H9 (cell line): ENCODE data around the gene ANAPC2. TPM values are rescaled to one million over a fixed set of nuclear protein-coding genes. Genes with fewer than 3 reads are reported as not detected.

ENCODE experiments used
- DNase-seq: peaks from one replicate; pipeline ENCODE4 v3.0.0-alpha.2; 2017
- H2AFZ ChIP-seq: one replicate; pipeline ENCODE4 v1.6.1; 2013; ENCODE audit warnings: mild to moderate bottlenecking, low read length, control low read depth, moderate library complexity
- H2AK5ac ChIP-seq: 2 replicates; pipeline ENCODE4 v1.6.1; 2013; ENCODE audit warnings: low read length, control low read depth, mixed read lengths; ENCODE audit not compliant: insufficient read length
- H2BK120ac ChIP-seq: one replicate; pipeline ENCODE4 v1.6.1; 2013; ENCODE audit warnings: low read depth, mild to moderate bottlenecking, low read length, control low read depth, inconsistent platforms; ENCODE audit not compliant: poor library complexity, severe bottlenecking
- H2BK12ac ChIP-seq: 2 replicates; pipeline ENCODE4 v1.6.1; 2013; ENCODE audit warnings: low read length, control low read depth, mixed read lengths, low read depth; ENCODE audit not compliant: insufficient read length
- H2BK15ac ChIP-seq: 2 replicates; pipeline ENCODE4 v1.6.1; 2013; ENCODE audit warnings: low read depth, low read length, control low read depth
- H2BK20ac ChIP-seq: one replicate; pipeline ENCODE4 v1.6.1; 2013; ENCODE audit warnings: low read depth, mild to moderate bottlenecking, low read length, control low read depth, inconsistent platforms; ENCODE audit not compliant: poor library complexity, severe bottlenecking
- H2BK5ac ChIP-seq: 2 replicates; pipeline ENCODE4 v1.6.1; 2013; ENCODE audit warnings: low read length, control low read depth, mixed read lengths; ENCODE audit not compliant: insufficient read length
- H3K14ac ChIP-seq: 2 replicates; pipeline ENCODE4 v1.6.1; 2013; ENCODE audit warnings: low read length, control low read depth; ENCODE audit not compliant: insufficient read depth
- H3K18ac ChIP-seq: 2 replicates; pipeline ENCODE4 v1.6.1; 2013; ENCODE audit warnings: low read depth, mild to moderate bottlenecking, mixed read lengths, low read length, control low read depth; ENCODE audit not compliant: insufficient read length
- H3K23ac ChIP-seq: 2 replicates; pipeline ENCODE4 v1.6.1; 2013; ENCODE audit warnings: low read length, control low read depth, mixed read lengths, low read depth; ENCODE audit not compliant: insufficient read length
- H3K23me2 ChIP-seq: 2 replicates; pipeline ENCODE4 v1.6.1; 2013; ENCODE audit warnings: low read depth, mild to moderate bottlenecking, mixed read lengths, low read length, control low read depth; ENCODE audit not compliant: insufficient read length, poor library complexity, severe bottlenecking
- H3K27ac ChIP-seq: 2 replicates; pipeline ENCODE4 v1.5.1; 2013; ENCODE audit warnings: low read length, control low read depth, mixed read lengths, low read depth; ENCODE audit not compliant: insufficient read length
- H3K27me3 ChIP-seq: 2 replicates; pipeline ENCODE4 v1.6.1; 2013; ENCODE audit warnings: low read length, control low read depth, inconsistent platforms; ENCODE audit not compliant: insufficient read depth
- H3K4ac ChIP-seq: 2 replicates; pipeline ENCODE4 v1.6.1; 2013; ENCODE audit warnings: low read depth, mild to moderate bottlenecking, control low read depth, inconsistent platforms, low read length, moderate library complexity
- H3K4me1 ChIP-seq: 2 replicates; pipeline ENCODE4 v1.6.1; 2013; ENCODE audit warnings: low read length, control low read depth, inconsistent platforms; ENCODE audit not compliant: insufficient read depth
- H3K4me2 ChIP-seq: 2 replicates; pipeline ENCODE4 v1.6.1; 2013; ENCODE audit warnings: low read length, control low read depth, mixed read lengths; ENCODE audit not compliant: insufficient read length, insufficient read depth
- H3K56ac ChIP-seq: 2 replicates; pipeline ENCODE4 v1.6.1; 2013; ENCODE audit warnings: low read depth, mild to moderate bottlenecking, mixed read lengths, low read length, control low read depth; ENCODE audit not compliant: insufficient read length
- H3K79me1 ChIP-seq: 2 replicates; pipeline ENCODE4 v1.6.1; 2013; ENCODE audit warnings: low read depth, mild to moderate bottlenecking, moderate library complexity, low read length, control low read depth, inconsistent platforms; ENCODE audit not compliant: insufficient read depth, poor library complexity, severe bottlenecking
- H3K79me2 ChIP-seq: 2 replicates; pipeline ENCODE4 v1.6.1; 2013; ENCODE audit warnings: low read length, control low read depth, inconsistent platforms; ENCODE audit not compliant: insufficient read depth
- H3K9ac ChIP-seq: 2 replicates; pipeline ENCODE4 v1.6.1; 2013; ENCODE audit warnings: low read length, control low read depth, mixed read lengths; ENCODE audit not compliant: insufficient read length; ENCODE audit errors: extremely low read depth
- H3K9me3 ChIP-seq: one replicate; pipeline ENCODE4 v1.6.1; 2013; ENCODE audit warnings: low read depth, low read length, inconsistent platforms; ENCODE audit not compliant: control insufficient read depth
- H3T11ph ChIP-seq: one replicate; pipeline ENCODE4 v1.6.1; 2013; ENCODE audit warnings: mild to moderate bottlenecking, low read length, control low read depth, inconsistent platforms
- H4K20me1 ChIP-seq: one replicate; pipeline ENCODE4 v1.6.1; 2013; ENCODE audit not compliant: control insufficient read depth, insufficient read length, insufficient read depth
- H4K5ac ChIP-seq: 2 replicates; pipeline ENCODE4 v1.6.1; 2013; ENCODE audit warnings: low read depth, mild to moderate bottlenecking, mixed read lengths, low read length, control low read depth; ENCODE audit not compliant: insufficient read length
- H4K8ac ChIP-seq: replicated peaks from 2 replicates; pipeline ENCODE4 v1.6.1; 2013; ENCODE audit warnings: low read length, control low read depth, mixed read lengths, low read depth; ENCODE audit not compliant: insufficient read length
- H4K91ac ChIP-seq: 2 replicates; pipeline ENCODE4 v1.6.1; 2013; ENCODE audit warnings: low read depth, mild to moderate bottlenecking, moderate library complexity, mixed read lengths, low read length, control low read depth; ENCODE audit not compliant: insufficient read length
- H3K27ac Mint-ChIP-seq, 3 experiments: 2 replicates in 2 of 3; 3 replicates in 1 of 3; pipeline ENCODE4 v1.8.0; 2020 to 2021; ENCODE audit warnings: mixed read lengths in 3 of 3, mild to moderate bottlenecking in 1 of 3, moderate library complexity in 1 of 3
- H3K27me3 Mint-ChIP-seq: 2 replicates; pipeline ENCODE4 v1.8.0; 2021; ENCODE audit warnings: low read depth, mild to moderate bottlenecking, moderate library complexity, mixed read lengths
- H3K36me3 Mint-ChIP-seq, 3 experiments: 2 replicates in 2 of 3; 3 replicates in 1 of 3; pipeline ENCODE4 v1.8.0; 2020 to 2021; ENCODE audit warnings: low read depth in 3 of 3, mixed read lengths in 3 of 3; ENCODE audit not compliant: insufficient read depth in 1 of 3
- H3K4me1 Mint-ChIP-seq, 2 experiments: 2 replicates each; pipeline ENCODE4 v1.8.0; 2020; ENCODE audit warnings: mixed read lengths in 2 of 2
- H3K4me3 Mint-ChIP-seq, 2 experiments: 2 replicates in 1 of 2; 3 replicates in 1 of 2; pipeline ENCODE4 v1.8.0; 2020 to 2021; ENCODE audit warnings: mild to moderate bottlenecking in 2 of 2, mixed read lengths in 2 of 2, moderate library complexity in 1 of 2
- H3K9me3 Mint-ChIP-seq, 2 experiments: 2 replicates in 1 of 2; 3 replicates in 1 of 2; pipeline ENCODE4 v1.8.0; 2020; ENCODE audit warnings: mild to moderate bottlenecking in 2 of 2, mixed read lengths in 2 of 2, moderate library complexity in 1 of 2
- CTCF ChIP-seq: fragments of 200-600 bp; sonication (generic); conservative IDR thresholded peaks from 3 replicates; pipeline ENCODE4 v1.8.0; 2021; ENCODE audit warnings: antibody characterized with exemption, mild to moderate bottlenecking
- WGBS: extraction: QIAGEN DNeasy Blood & Tissue Kit; methylation state at CpG from one replicate; pipeline ENCODE4 v1.1.7; 2013; ENCODE audit warnings: missing lambda C conversion rate, low lambda C conversion rate, mixed read lengths; ENCODE audit not compliant: insufficient read length; ENCODE audit errors: extremely low coverage; 5-methylcytosine and 5-hydroxymethylcytosine counted together
- total RNA-seq: library from RNA; stranded (reverse); gene quantifications from 2 replicates; pipeline ENCODE4 v1.2.1, GENCODE V29; 2021

The ANAPC2 gene
- total RNA-seq, 1 experiment from 2014 or later = 54.8 TPM

GRCh38 chr9:137178939-137179630, 9.3 kb downstream of the ANAPC2 start:
- Histone ChIP-seq H3K4ac (no peak overlapping the region), H2AFZ (no peak overlapping the region), H2BK5ac (no peak overlapping the region), H2BK120ac (no peak overlapping the region), H2BK12ac (no peak overlapping the region), H3K9me3 (no peaks in the 10 kb centered on the region), H3K27me3 (no peaks in the 10 kb centered on the region), H4K8ac (no peak overlapping the region), H2AK5ac (no peak overlapping the region), H3K9ac (no peak overlapping the region), H3K56ac (no peak overlapping the region), H4K20me1 (peaks cover 2% of the 10 kb centered on the region), H3K23ac (no peak overlapping the region), H2BK20ac (no peak overlapping the region), H3K4me2 (no peak overlapping the region), H3K14ac (no peak overlapping the region), H4K5ac (no peak overlapping the region), H2BK15ac (no peak overlapping the region), H3K27ac (no peak overlapping the region), H3K4me1 (no peaks in the 10 kb centered on the region), H4K91ac (no peak overlapping the region), H3K79me2 (no peaks in the 10 kb centered on the region), H3K18ac (no peak overlapping the region), H3K23me2 (no peaks in the 10 kb centered on the region), H3K79me1 (no peaks in the 10 kb centered on the region), H3T11ph (no peak overlapping the region)
- TF ChIP-seq CTCF = no peak
- H3K9me3 Mint-ChIP-seq = no peaks in the 10 kb centered on the region
- peak overlapping the region in 1 of 2 experiments; percentile 4; a peak in 1 of 5 replicates for H3K4me3 Mint-ChIP-seq
- no CpG with 5 or more reads among the region's 19 CpGs for WGBS
- peaks cover 18% of the 10 kb centered on the region for H3K27me3 Mint-ChIP-seq
- H3K4me1 Mint-ChIP-seq = peaks cover 0 to 7% of the 10 kb centered on the region in 2 experiments; a peak in 3 of 4 replicates
- no peak overlapping the region for H3K27ac Mint-ChIP-seq
- no peak for DNase-seq
- H3K36me3 Mint-ChIP-seq = peaks cover 5 to 33% (median 26%) of the 10 kb centered on the region in 3 experiments; a peak in 6 of 7 replicates
